Neural cell (in vitro differentiated cells): Measurements from ENCODE around the gene TLL2. TPM values are rescaled to one million over a fixed set of nuclear protein-coding genes. Genes with fewer than 3 reads are reported as not detected.

Experiments
- H2AFZ ChIP-seq: fragments of 200-600, 300-800 bp; sonication (generic), shearing (Covaris generic); 2 replicates; pipeline ENCODE4 v1.6.0; 2014; ENCODE audit warnings: low read depth, mild to moderate bottlenecking, antibody characterized with exemption, low read length, moderate library complexity
- H3F3A ChIP-seq: fragments of 200-600 bp; shearing (Covaris generic); 2 replicates; pipeline ENCODE4 v1.6.1; 2016; ENCODE audit warnings: mild to moderate bottlenecking, moderate library complexity, mixed read lengths, antibody characterized with exemption, low read length; ENCODE audit not compliant: insufficient read depth, poor library complexity, severe bottlenecking
- H3K27ac ChIP-seq: fragments of 200-600, 300-800 bp; sonication (generic), shearing (Covaris generic); 2 replicates; pipeline ENCODE4 v1.5.1; 2014; ENCODE audit warnings: mild to moderate bottlenecking, low read length, moderate library complexity
- H3K27me3 ChIP-seq: fragments of 300-800, 200-600 bp; sonication (generic), shearing (Covaris generic); 2 replicates; pipeline ENCODE4 v1.6.0; 2014; ENCODE audit warnings: mild to moderate bottlenecking, low read depth, low read length, moderate library complexity; ENCODE audit not compliant: insufficient read depth
- H3K36me3 ChIP-seq: fragments of 300-800, 200-600 bp; sonication (generic), shearing (Covaris generic); 2 replicates; pipeline ENCODE4 v1.5.1; 2014; ENCODE audit warnings: mild to moderate bottlenecking, antibody characterized with exemption, low read length, moderate library complexity; ENCODE audit not compliant: insufficient read depth
- H3K4me2 ChIP-seq: fragments of 300-800, 200-600 bp; sonication (generic), shearing (Covaris generic); 2 replicates; pipeline ENCODE4 v1.6.0; 2014; ENCODE audit warnings: mild to moderate bottlenecking, low read length
- H3K4me3 ChIP-seq: fragments of 300-800, 200-600 bp; sonication (generic), shearing (Covaris generic); 2 replicates; pipeline ENCODE4 v1.5.1; 2014; ENCODE audit warnings: mild to moderate bottlenecking, low read length, moderate library complexity
- H3K79me2 ChIP-seq: fragments of 200-600 bp; shearing (Covaris generic); replicated peaks from 2 replicates; pipeline ENCODE4 v1.6.0; 2014; ENCODE audit warnings: mild to moderate bottlenecking, low read length, moderate library complexity; ENCODE audit not compliant: insufficient read depth
- H3K9ac ChIP-seq: fragments of 300-800, 200-600 bp; sonication (generic), shearing (Covaris generic); 2 replicates; pipeline ENCODE4 v1.6.1; 2016; ENCODE audit warnings: mild to moderate bottlenecking, low read length, mixed read lengths
- H3K9me2 ChIP-seq: fragments of 200-600 bp; shearing (Covaris generic); 2 replicates; pipeline ENCODE4 v1.6.1; 2016; ENCODE audit warnings: mild to moderate bottlenecking, low read length, mixed read lengths; ENCODE audit not compliant: insufficient read depth
- H3K9me3 ChIP-seq: fragments of 200-600, 300-800 bp; sonication (generic), shearing (Covaris generic); 2 replicates; pipeline ENCODE4 v1.6.1; 2016; ENCODE audit warnings: mild to moderate bottlenecking, mixed run types, low read length, moderate library complexity, mixed read lengths
- H4K20me1 ChIP-seq: fragments of 200-600 bp; shearing (Covaris generic); 2 replicates; pipeline ENCODE4 v1.6.1; 2016; ENCODE audit warnings: mild to moderate bottlenecking, mixed run types; ENCODE audit not compliant: insufficient read depth
- EP300 ChIP-seq: fragments of 450-650 bp; conservative IDR thresholded peaks from 2 replicates; pipeline ENCODE4 v1.6.1; 2014; ENCODE audit warnings: antibody characterized with exemption, mild to moderate bottlenecking, moderate library complexity; ENCODE audit not compliant: poor library complexity, severe bottlenecking
- EZH2 ChIP-seq: fragments of 200-600, 300-800 bp; shearing (Covaris generic), sonication (generic); IDR thresholded peaks from 2 replicates; pipeline ENCODE4 v1.6.1; 2014; ENCODE audit warnings: antibody characterized with exemption, low read length, borderline replicate concordance, mild to moderate bottlenecking; ENCODE audit not compliant: insufficient read depth, poor library complexity, severe bottlenecking
- MXI1 ChIP-seq: fragments of 450-650 bp; conservative IDR thresholded peaks from 2 replicates; pipeline ENCODE4 v1.6.1; 2014; ENCODE audit warnings: antibody characterized with exemption, mild to moderate bottlenecking; ENCODE audit not compliant: poor library complexity, severe bottlenecking
- POLR2AphosphoS5 ChIP-seq: IDR thresholded peaks from 2 replicates; pipeline ENCODE4 v1.6.1; 2012
- RAD21 ChIP-seq: fragments of 450-650 bp; conservative IDR thresholded peaks from 2 replicates; pipeline ENCODE4 v1.6.1; 2014; ENCODE audit warnings: antibody characterized with exemption, mild to moderate bottlenecking, moderate library complexity
- SMC3 ChIP-seq: fragments of 450-650 bp; conservative IDR thresholded peaks from 2 replicates; pipeline ENCODE4 v1.6.1; 2014; ENCODE audit warnings: antibody characterized with exemption, mild to moderate bottlenecking, moderate library complexity; ENCODE audit not compliant: poor library complexity
- TAF1 ChIP-seq: IDR thresholded peaks from 2 replicates; pipeline ENCODE4 v1.6.1; 2012; ENCODE audit warnings: low read depth
- polyA plus RNA-seq: library from polyadenylated mRNA; depleted of rRNA; stranded (reverse); fragments of >200 nt; gene quantifications from 2 replicates; pipeline ENCODE4 v1.2.3, GENCODE V29; 2014
- TF ChIP-seq, protein P1 (sequence below): IDR thresholded peaks from 2 replicates; pipeline ENCODE4 v1.6.1; 2012; ENCODE audit warnings: borderline replicate concordance
- TF ChIP-seq, protein P2 (sequence below): fragments of 450-650 bp; IDR thresholded peaks from 2 replicates; pipeline ENCODE4 v1.5.1; 2014; ENCODE audit warnings: antibody characterized with exemption, mild to moderate bottlenecking, moderate library complexity; ENCODE audit not compliant: poor library complexity, severe bottlenecking

Gene TLL2
- polyA plus RNA-seq, 1 donor from 2014 or later, result 0.11 TPM

DNA sequence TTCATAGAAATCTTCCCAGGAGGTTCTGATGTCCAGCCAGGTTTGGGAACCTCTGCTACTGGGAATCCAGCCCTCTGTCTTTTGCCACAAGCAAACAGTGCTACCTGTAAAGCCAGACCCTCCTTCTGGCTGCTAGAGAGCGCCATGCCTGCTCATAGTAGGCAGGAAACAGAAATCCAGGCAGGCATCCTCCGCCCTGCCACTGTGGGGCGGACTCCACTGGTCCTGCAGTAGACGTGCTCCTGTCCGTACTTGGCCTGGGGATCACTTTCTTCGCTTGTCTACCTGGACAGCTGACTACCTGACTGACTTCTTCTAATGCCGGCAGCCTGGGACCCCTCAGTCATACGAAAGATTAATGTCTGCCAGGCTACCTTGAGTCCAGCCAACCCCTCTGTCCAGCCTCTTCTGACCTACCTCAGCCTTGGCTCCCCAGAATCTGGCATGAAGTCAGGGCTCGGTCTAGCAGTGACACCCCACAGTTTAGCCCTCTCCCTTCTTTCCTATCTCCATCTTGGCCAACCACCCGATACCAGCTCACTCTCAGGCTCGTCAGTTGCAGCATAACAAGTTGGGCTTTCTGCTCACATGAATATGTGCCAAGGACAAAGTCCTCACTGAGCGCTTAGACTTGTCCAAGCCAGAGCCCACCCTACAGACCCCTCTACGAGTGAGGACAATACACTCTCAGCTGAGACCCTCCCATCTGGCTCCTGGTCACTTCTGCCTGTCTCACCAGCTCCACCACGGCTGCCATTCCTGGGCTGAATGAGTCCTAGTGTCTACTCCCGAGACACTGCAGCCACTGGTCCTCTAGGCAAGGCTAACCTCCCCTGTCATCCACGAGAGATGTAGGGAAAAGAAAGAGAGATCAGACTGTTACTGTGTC lies 111.1 kb downstream of the TLL2 start:
- no peaks in the 10 kb centered on the region for H3F3A ChIP-seq
- H3K79me2 ChIP-seq, result no peaks in the 10 kb centered on the region
- H3K9me3 ChIP-seq, result no peaks in the 10 kb centered on the region
- no peaks in the 10 kb centered on the region for H3K36me3 ChIP-seq
- TF ChIP-seq, protein P1, sequence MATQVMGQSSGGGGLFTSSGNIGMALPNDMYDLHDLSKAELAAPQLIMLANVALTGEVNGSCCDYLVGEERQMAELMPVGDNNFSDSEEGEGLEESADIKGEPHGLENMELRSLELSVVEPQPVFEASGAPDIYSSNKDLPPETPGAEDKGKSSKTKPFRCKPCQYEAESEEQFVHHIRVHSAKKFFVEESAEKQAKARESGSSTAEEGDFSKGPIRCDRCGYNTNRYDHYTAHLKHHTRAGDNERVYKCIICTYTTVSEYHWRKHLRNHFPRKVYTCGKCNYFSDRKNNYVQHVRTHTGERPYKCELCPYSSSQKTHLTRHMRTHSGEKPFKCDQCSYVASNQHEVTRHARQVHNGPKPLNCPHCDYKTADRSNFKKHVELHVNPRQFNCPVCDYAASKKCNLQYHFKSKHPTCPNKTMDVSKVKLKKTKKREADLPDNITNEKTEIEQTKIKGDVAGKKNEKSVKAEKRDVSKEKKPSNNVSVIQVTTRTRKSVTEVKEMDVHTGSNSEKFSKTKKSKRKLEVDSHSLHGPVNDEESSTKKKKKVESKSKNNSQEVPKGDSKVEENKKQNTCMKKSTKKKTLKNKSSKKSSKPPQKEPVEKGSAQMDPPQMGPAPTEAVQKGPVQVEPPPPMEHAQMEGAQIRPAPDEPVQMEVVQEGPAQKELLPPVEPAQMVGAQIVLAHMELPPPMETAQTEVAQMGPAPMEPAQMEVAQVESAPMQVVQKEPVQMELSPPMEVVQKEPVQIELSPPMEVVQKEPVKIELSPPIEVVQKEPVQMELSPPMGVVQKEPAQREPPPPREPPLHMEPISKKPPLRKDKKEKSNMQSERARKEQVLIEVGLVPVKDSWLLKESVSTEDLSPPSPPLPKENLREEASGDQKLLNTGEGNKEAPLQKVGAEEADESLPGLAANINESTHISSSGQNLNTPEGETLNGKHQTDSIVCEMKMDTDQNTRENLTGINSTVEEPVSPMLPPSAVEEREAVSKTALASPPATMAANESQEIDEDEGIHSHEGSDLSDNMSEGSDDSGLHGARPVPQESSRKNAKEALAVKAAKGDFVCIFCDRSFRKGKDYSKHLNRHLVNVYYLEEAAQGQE, result no peak
- TF ChIP-seq EZH2 (no peak), MXI1 (no peak), EP300 (no peak), SMC3 (no peak), TAF1 (no peak)
- TF ChIP-seq, protein P2, sequence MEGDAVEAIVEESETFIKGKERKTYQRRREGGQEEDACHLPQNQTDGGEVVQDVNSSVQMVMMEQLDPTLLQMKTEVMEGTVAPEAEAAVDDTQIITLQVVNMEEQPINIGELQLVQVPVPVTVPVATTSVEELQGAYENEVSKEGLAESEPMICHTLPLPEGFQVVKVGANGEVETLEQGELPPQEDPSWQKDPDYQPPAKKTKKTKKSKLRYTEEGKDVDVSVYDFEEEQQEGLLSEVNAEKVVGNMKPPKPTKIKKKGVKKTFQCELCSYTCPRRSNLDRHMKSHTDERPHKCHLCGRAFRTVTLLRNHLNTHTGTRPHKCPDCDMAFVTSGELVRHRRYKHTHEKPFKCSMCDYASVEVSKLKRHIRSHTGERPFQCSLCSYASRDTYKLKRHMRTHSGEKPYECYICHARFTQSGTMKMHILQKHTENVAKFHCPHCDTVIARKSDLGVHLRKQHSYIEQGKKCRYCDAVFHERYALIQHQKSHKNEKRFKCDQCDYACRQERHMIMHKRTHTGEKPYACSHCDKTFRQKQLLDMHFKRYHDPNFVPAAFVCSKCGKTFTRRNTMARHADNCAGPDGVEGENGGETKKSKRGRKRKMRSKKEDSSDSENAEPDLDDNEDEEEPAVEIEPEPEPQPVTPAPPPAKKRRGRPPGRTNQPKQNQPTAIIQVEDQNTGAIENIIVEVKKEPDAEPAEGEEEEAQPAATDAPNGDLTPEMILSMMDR, result no peak
- no peak overlapping the region for H3K4me3 ChIP-seq
- no peak overlapping the region for H2AFZ ChIP-seq
- no peak overlapping the region for H3K4me2 ChIP-seq
- H3K27me3 ChIP-seq, result no peaks in the 10 kb centered on the region
- H3K27ac ChIP-seq, result no peak overlapping the region
- H3K9me2 ChIP-seq, result no peaks in the 10 kb centered on the region
- H4K20me1 ChIP-seq, result no peaks in the 10 kb centered on the region
- no peak overlapping the region for H3K9ac ChIP-seq

DNA sequence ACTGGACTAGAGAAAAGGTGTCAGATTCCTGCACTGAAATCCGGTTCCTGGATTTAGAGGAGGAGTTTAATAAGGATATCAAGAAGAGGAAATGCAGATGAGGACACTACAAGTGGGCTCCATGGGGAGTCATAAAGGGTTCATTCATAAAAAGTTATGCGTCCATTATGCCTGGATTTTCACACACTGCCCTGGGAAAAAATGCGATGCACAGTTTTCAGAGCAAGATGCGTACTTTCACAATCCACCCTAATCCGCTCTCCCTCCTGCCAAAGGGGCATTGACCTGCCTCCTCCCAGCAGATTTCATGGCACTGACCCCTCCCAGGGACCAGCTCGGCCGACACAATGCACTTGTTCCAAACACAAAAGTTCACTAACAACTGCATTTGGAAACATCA lies 112.7 kb downstream of the TLL2 start:
- H3K27ac ChIP-seq, result no peak overlapping the region
- no peak overlapping the region for H2AFZ ChIP-seq
- no peaks in the 10 kb centered on the region for H3K9me2 ChIP-seq
- no peak overlapping the region for H3K4me2 ChIP-seq
- H4K20me1 ChIP-seq, result no peaks in the 10 kb centered on the region
- no peak overlapping the region for H3K4me3 ChIP-seq
- no peaks in the 10 kb centered on the region for H3K9me3 ChIP-seq
- no peaks in the 10 kb centered on the region for H3K79me2 ChIP-seq
- no peaks in the 10 kb centered on the region for H3F3A ChIP-seq
- no peaks in the 10 kb centered on the region for H3K36me3 ChIP-seq
- TF ChIP-seq RAD21 (no peak), MXI1 (no peak), EP300 (no peak), TAF1 (no peak), POLR2AphosphoS5 (no peak), EZH2 (no peak)
- TF ChIP-seq, protein P2, result no peak
- TF ChIP-seq, protein P1, result no peak
- no peak overlapping the region for H3K9ac ChIP-seq
- H3K27me3 ChIP-seq, result no peaks in the 10 kb centered on the region
